GM23338 (cell line): ENCODE data around the gene KCNK5. TPM values are rescaled to one million over a fixed set of nuclear protein-coding genes. Genes with fewer than 3 reads are reported as not detected.

Source experiments
- ATAC-seq: fragments of 200-7000 bp; cut with Tn5 transposase; 3 replicates; pipeline ENCODE4 v1.9.1; 2020
- DNase-seq: peaks from one replicate; pipeline ENCODE4 v3.0.0-alpha.2; 2015; ENCODE audit warnings: low spot score
- H2AFZ ChIP-seq: fragments of 200-600 bp; sonication (generic); 2 replicates; pipeline ENCODE4 v1.8.0; 2016; ENCODE audit warnings: antibody characterized with exemption, mild to moderate bottlenecking, moderate library complexity
- H3F3A ChIP-seq: fragments of 200-600 bp; sonication (generic); replicated peaks from 2 replicates; pipeline ENCODE4 v1.8.0; 2017; ENCODE audit warnings: antibody characterized with exemption, mixed run types, low read depth
- H3K27ac ChIP-seq: fragments of 200-600 bp; sonication (generic); 2 replicates; pipeline ENCODE4 v1.6.1; 2016; ENCODE audit warnings: low read depth
- H3K27me3 ChIP-seq: fragments of 200-600 bp; sonication (generic); 2 replicates; pipeline ENCODE4 v1.8.0; 2016; ENCODE audit warnings: mild to moderate bottlenecking, mixed run types, moderate library complexity; ENCODE audit not compliant: insufficient read depth
- H3K36me3 ChIP-seq: fragments of 200-600 bp; sonication (generic); 2 replicates; pipeline ENCODE4 v1.8.0; 2016; ENCODE audit warnings: mild to moderate bottlenecking; ENCODE audit not compliant: insufficient read depth
- H3K4me1 ChIP-seq: fragments of 200-600 bp; sonication (generic); 2 replicates; pipeline ENCODE4 v1.8.0; 2016; ENCODE audit warnings: mild to moderate bottlenecking, moderate library complexity; ENCODE audit not compliant: insufficient read depth
- H3K4me2 ChIP-seq: fragments of 200-600 bp; sonication (generic); 2 replicates; pipeline ENCODE4 v1.7.1; 2017; ENCODE audit warnings: mixed run types
- H3K4me3 ChIP-seq: fragments of 200-600 bp; sonication (generic); 2 replicates; pipeline ENCODE4 v1.6.1; 2016; ENCODE audit warnings: mixed run types
- H3K79me2 ChIP-seq: fragments of 200-600 bp; sonication (generic); replicated peaks from 2 replicates; pipeline ENCODE4 v1.8.0; 2017; ENCODE audit warnings: mild to moderate bottlenecking; ENCODE audit not compliant: insufficient read depth
- H3K9me2 ChIP-seq: fragments of 200-600 bp; sonication (generic); 2 replicates; pipeline ENCODE4 v1.8.0; 2017; ENCODE audit not compliant: insufficient read depth
- H4K20me1 ChIP-seq: fragments of 200-600 bp; sonication (generic); replicated peaks from 2 replicates; pipeline ENCODE4 v1.8.0; 2017; ENCODE audit warnings: mild to moderate bottlenecking; ENCODE audit not compliant: insufficient read depth
- H3K27ac Mint-ChIP-seq: 2 replicates; pipeline ENCODE4 v1.8.0; 2020; ENCODE audit warnings: inconsistent platforms, mild to moderate bottlenecking, moderate library complexity, mixed read lengths
- H3K27me3 Mint-ChIP-seq: 3 replicates; pipeline ENCODE4 v1.8.0; 2022; ENCODE audit warnings: low read depth, mild to moderate bottlenecking, moderate library complexity, mixed read lengths, inconsistent platforms; ENCODE audit not compliant: insufficient read depth, poor library complexity
- H3K36me3 Mint-ChIP-seq: 3 replicates; pipeline ENCODE4 v1.8.0; 2021; ENCODE audit warnings: low read depth, mild to moderate bottlenecking, inconsistent platforms, moderate library complexity, mixed read lengths
- H3K4me1 Mint-ChIP-seq: 3 replicates; pipeline ENCODE4 v1.8.0; 2020; ENCODE audit warnings: mild to moderate bottlenecking, inconsistent platforms, mixed read lengths
- H3K4me3 Mint-ChIP-seq: 3 replicates; pipeline ENCODE4 v1.8.0; 2021; ENCODE audit warnings: moderate library complexity, mild to moderate bottlenecking, inconsistent platforms, mixed read lengths
- H3K9me3 Mint-ChIP-seq: 3 replicates; pipeline ENCODE4 v1.8.0; 2020; ENCODE audit warnings: moderate library complexity, mild to moderate bottlenecking, inconsistent platforms, mixed read lengths
- CREB1 ChIP-seq: fragments of 250-450 bp; sonication (Bioruptor Pico); IDR thresholded peaks from 2 replicates; pipeline ENCODE4 v1.5.0; 2020; ENCODE audit warnings: low read depth, mild to moderate bottlenecking, moderate library complexity
- CTCF ChIP-seq, 2 experiments: fragments of 200-600 bp in 1 of 2; sonication (generic) in 1 of 2; conservative IDR thresholded peaks; 2 replicates each; pipeline versions ENCODE4 v1.5.1 to v1.6.1; 2016 to 2017; ENCODE audit warnings: antibody characterized with exemption in 2 of 2, low read depth in 2 of 2, mild to moderate bottlenecking in 2 of 2, moderate library complexity in 1 of 2
- ETS1 ChIP-seq: IDR thresholded peaks from 2 replicates; pipeline ENCODE4 v1.6.1; 2016; ENCODE audit warnings: antibody characterized with exemption
- EZH2 ChIP-seq: fragments of 200-600 bp; sonication (generic); IDR thresholded peaks from one replicate; pipeline ENCODE4 v1.8.0; 2017; ENCODE audit warnings: antibody characterized with exemption, mild to moderate bottlenecking, low read depth; ENCODE audit not compliant: unreplicated experiment
- EZH2phosphoT487 ChIP-seq: fragments of 200-600 bp; sonication (generic); IDR thresholded peaks from one replicate; pipeline ENCODE4 v1.8.1; 2018; ENCODE audit warnings: antibody characterized with exemption; ENCODE audit not compliant: unreplicated experiment
- JUNB ChIP-seq: IDR thresholded peaks from one replicate; pipeline ENCODE4 v1.6.1; 2016; ENCODE audit warnings: antibody characterized with exemption; ENCODE audit not compliant: unreplicated experiment
- NANOG ChIP-seq: IDR thresholded peaks from 2 replicates; pipeline ENCODE4 v1.6.1; 2016; ENCODE audit warnings: antibody characterized with exemption, borderline replicate concordance
- POLR2AphosphoS5 ChIP-seq: IDR thresholded peaks from 2 replicates; pipeline ENCODE4 v1.6.1; 2016; ENCODE audit warnings: antibody characterized with exemption, low read depth
- STAT1 ChIP-seq: IDR thresholded peaks from one replicate; pipeline ENCODE4 v1.6.1; 2016; ENCODE audit warnings: antibody characterized with exemption; ENCODE audit not compliant: unreplicated experiment
- ZNF462 ChIP-seq: fragments of 250-450 bp; sonication (Bioruptor Pico); IDR thresholded peaks from 2 replicates; pipeline ENCODE4 v1.5.0; 2020; ENCODE audit warnings: mild to moderate bottlenecking, moderate library complexity
- polyA plus RNA-seq: library from polyadenylated mRNA; unstranded; fragments of >200 nt; fragmentation: Nextera tagmentation; extraction: Ambion mirVana; gene quantifications from 2 replicates; pipeline ENCODE4 v1.2.1, GENCODE V29; 2016
- total RNA-seq: library from RNA; depleted of rRNA; stranded (reverse); fragments of >200 nt; shearing (Covaris generic); gene quantifications from 2 replicates; pipeline ENCODE4 v1.2.3, GENCODE V29; 2014

Gene KCNK5
- total and polyA plus RNA-seq, 2 experiments from 2014 or later, result 9.5 to 57.4 TPM

DNA sequence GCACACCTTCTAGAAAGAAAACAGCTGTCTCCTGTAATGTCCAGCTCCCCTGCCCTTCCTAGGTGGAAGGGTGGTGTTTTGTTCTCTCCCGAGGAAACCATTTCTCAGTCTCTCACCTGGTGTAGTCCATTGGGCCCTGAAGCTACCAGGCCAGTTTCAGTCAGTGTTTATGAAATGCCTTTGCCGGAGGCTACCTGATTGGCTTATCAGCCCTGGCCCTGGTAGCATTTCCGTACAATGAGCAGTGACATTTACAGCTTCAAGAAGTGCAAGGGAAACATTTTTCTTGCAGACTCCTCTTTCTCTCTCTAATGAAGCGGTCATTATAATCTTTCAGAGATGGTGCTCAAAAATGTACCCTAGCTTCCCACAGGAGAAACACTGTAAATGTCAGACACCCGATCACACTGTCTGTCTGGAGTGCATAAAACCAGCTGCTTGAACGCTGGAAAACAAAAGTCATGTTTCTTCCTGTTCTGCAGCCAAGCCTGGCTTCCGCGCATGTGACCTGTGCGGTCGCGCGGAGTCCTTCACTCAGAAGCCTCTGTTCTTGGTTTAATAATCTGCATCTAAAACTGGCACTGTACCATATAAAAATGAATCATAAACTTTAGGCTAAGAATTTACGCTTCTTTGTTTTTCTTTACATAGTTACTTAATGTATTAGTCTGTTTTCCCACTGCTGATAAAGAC lies 85.9 kb downstream of the KCNK5 start:
- ATAC-seq (no peak), DNase-seq (no peak)
- Histone ChIP-seq H3K4me1 (peaks cover 4% of the 10 kb centered on the region; the same call in 1 of the 2 replicates), H2AFZ (no peak overlapping the region), H3K79me2 (no peaks in the 10 kb centered on the region), H3K27me3 (no peaks in the 10 kb centered on the region), H3K4me2 (no peak overlapping the region), H3K9me2 (no peaks in the 10 kb centered on the region), H4K20me1 (0 out of 2 replicates have a peak, but pooled peaks cover 3% of the 10 kb centered on the region), H3F3A (no peaks in the 10 kb centered on the region), H3K36me3 (no peaks in the 10 kb centered on the region), H3K4me3 (no peak overlapping the region), H3K27ac (no peak overlapping the region)
- no peaks in the 10 kb centered on the region for H3K9me3 Mint-ChIP-seq
- H3K36me3 Mint-ChIP-seq, result no peaks in the 10 kb centered on the region
- no peak overlapping the region for H3K27ac Mint-ChIP-seq
- no peak overlapping the region for H3K4me3 Mint-ChIP-seq
- H3K4me1 Mint-ChIP-seq, result peaks cover 9% of the 10 kb centered on the region; the same call in 2 of the 3 replicates
- TF ChIP-seq ETS1 (no peak), CREB1 (CRISPR knock-in tag) (no peak), POLR2AphosphoS5 (no peak), EZH2 (no peak), ZNF462 (CRISPR knock-in tag) (no peak), NANOG (no peak), JUNB (no peak), STAT1 (no peak), EZH2phosphoT487 (no peak), CTCF (conservative IDR thresholded peaks at IDR 0.05; ENCODE audit: low read depth in 2 of 2) (no peak)
- H3K27me3 Mint-ChIP-seq, result peaks cover 3% of the 10 kb centered on the region
